DMS114 treated with DMSO at 0.1 percent for 48 hours (cell line): ENCODE measurements around the gene FHL1.
"Not testable (repeated sequence)": the region's sequence is repeated elsewhere in the genome, so short reads cannot be mapped to it uniquely, and the experiment has no call there.

ENCODE experiments used
- DNase-seq: peaks from one replicate; lab custom pipeline; 2025; ENCODE audit not compliant: unreplicated experiment; lab: John Stamatoyannopoulos, UW

The FHL1 gene

GRCh38 chrX:136206916-136207315 lies 59.6 kb downstream of the FHL1 start:
- DNase-seq, result no peak

DNA sequence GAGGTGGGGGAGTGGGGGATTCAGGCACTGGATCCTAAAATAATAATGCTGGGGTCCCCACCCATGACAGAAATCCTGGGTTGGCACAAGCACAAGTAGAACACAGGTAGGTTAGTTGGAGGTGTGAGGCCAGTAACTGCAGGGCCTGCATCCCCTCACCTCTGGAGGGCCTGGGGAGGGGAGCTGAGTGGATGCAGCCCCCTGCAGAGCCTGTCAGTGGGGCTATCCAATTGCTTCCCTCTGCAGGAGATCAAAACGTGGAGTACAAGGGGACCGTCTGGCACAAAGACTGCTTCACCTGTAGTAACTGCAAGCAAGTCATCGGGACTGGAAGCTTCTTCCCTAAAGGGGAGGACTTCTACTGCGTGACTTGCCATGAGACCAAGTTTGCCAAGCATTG lies 60.2 kb downstream of the FHL1 start:
- DNase-seq, result no peak

DNA sequence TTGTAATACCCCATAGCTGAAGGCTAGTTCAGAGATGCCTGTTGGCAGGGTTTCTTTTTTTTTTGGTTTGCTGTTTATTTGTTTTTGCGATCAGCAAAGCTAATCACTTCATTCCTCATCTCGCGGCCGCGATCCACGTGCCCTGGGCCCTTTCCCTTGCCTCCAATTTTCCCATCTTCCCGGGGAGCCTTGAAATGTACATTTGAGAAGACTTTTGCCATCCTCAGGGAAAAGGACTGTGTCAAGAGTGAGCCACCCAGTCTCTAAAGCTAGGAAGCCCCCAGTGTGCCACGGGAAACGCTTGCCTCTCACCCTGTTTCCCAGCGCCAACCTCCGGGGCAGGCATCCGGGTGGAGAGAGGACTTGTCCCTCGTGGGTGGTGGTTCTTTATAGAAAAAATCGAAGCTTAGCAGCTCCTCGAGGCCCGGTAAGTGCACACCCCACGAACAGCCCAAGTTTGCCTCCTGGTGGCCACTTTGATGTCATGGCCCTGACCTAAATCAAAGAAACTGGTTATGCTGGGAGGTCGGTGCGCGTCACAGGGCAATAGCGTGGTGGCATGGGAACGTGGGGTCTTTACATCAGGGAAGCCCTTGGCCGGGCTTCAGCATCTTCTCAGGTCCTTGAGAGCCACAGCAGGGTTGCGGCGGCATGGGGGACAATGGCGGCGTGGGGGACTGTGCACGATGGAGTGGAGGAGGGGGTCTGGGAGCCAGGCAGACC lies 61.8 kb downstream of the FHL1 start:
- no peak for DNase-seq

DNA sequence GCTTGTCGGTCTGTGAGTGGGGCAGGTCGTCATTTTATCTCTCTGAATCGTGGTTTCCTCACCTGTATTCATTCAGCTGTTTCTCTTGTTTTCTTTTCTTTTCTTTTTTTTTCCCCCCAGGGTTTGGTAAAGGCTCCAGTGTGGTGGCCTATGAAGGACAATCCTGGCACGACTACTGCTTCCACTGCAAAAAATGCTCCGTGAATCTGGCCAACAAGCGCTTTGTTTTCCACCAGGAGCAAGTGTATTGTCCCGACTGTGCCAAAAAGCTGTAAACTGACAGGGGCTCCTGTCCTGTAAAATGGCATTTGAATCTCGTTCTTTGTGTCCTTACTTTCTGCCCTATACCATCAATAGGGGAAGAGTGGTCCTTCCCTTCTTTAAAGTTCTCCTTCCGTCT lies 62.4 kb downstream of the FHL1 start:
- DNase-seq, result no peak

GRCh38 chrX:136210243-136210642 lies 62.9 kb downstream of the FHL1 start:
- DNase-seq, result no peak

GRCh38 chrX:136210806-136211205 lies 63.5 kb downstream of the FHL1 start:
- no peak for DNase-seq

- no peak for DNase-seq
These were observed 64.6 kb downstream of the FHL1 start for GRCh38 chrX:136211766-136212556.

DNA sequence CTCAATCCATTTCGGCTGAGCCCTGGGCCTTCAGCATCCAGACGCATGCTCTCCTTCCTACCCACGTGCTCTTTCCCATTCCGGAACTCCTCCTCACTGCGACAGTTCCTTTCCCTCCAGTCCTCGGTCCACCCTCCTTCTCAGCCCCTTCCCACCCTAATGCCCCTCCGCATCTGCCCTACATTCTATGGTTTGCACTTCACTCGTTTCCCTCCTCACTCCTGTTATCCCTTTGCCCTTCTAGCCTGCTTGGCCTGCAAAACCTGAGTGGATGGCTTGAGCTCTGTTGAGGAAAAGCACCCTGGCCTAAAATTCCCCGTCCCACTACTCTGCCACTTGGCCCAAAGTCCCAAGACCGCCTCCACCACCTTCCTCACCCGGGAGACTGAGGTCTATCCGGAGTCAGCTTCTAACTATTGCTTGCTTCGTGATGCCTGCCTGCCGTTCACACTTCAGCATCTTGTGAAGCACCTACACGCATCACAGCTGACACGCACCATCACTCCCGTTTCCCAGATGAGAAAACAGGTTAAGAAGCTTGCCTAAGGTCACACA lies 65.3 kb downstream of the FHL1 start:
- DNase-seq, result no peak

- DNase-seq, result no peak
These were observed 67.2 kb downstream of the FHL1 start for GRCh38 chrX:136214551-136214950.

GRCh38 chrX:136215559-136215958 lies 68.2 kb downstream of the FHL1 start:
- no peak for DNase-seq

DNA sequence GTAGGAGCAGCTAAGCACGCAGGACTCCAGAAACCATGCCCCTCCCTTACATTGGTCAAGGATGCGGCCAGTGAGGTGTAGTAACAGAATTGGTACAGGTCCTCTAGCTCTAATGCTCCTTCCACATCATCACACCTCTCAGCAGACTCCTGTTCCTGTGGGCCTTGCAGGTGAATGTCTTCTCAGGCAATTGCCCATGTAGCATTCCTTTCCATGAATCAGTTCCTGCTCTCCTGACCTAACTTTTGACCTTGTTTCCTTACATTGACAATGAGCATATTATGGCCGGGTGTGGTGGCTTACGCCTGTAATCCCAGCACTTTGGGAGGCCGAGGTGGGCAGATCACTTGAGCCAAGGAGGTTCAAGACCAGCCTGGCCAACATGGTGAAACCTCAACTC lies 72.6 kb downstream of the FHL1 start:
- no peak for DNase-seq

DNA sequence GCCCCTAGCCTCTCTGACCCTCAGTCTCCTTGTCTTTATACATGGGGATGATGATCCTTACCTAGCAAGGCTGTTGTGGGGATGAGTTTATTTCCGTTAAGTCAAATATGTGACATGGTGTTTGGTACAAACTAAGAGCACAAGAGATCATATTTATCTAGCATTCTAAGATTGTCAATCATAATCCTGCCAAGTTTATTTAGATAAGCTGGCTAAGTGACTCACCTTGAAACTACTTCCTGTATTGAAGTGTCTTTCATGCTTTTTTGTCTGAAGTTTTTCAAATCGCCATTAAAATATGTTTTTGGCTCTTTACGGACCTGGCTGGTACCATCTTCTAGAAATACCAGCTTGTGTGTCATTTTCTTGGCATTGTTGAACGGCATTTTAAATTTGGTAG lies 73.2 kb downstream of the FHL1 start:
- DNase-seq, result no peak

DNA sequence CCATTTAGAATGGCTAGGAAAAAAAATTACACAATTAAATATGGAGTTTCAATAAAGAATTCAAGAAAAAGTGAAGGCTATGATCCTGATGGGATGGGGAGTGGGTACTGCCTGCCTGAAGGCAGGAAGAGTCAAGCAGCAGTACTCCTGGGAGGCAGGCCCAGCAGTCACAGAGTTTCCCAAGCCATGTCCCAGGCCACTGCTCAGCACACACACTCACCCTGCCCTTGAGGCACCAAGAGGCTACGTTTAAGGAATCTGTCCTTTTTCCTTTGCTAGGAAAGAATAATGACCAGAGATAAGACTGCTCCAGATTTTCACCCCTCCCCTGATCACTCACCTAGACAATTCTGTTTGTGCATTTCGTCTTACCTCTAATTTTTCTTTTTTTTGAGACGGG lies 73.6 kb downstream of the FHL1 start:
- no peak for DNase-seq

- DNase-seq, result no peak
These were observed 74.6 kb downstream of the FHL1 start for GRCh38 chrX:136221851-136222513.

DNA sequence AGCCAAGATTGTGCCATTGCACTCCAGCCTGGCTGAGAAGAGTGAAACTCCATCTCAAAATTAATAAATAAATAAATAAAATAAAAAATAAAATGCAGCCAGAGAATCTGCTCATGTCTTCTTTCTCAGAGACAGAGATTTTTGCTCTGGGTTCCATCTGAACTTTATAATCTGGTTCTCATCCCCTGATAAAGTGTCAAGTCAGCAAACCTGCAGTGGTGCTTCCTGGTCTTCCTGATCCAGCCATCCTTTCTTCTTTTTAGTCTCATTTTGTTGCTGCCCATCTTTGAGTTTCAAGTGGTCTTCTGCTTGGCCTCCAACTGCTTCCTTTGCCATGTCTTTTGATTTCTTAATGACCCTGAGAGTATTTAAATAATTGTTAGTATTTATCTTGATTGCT lies 79.7 kb downstream of the FHL1 start:
- no peak for DNase-seq

DNA sequence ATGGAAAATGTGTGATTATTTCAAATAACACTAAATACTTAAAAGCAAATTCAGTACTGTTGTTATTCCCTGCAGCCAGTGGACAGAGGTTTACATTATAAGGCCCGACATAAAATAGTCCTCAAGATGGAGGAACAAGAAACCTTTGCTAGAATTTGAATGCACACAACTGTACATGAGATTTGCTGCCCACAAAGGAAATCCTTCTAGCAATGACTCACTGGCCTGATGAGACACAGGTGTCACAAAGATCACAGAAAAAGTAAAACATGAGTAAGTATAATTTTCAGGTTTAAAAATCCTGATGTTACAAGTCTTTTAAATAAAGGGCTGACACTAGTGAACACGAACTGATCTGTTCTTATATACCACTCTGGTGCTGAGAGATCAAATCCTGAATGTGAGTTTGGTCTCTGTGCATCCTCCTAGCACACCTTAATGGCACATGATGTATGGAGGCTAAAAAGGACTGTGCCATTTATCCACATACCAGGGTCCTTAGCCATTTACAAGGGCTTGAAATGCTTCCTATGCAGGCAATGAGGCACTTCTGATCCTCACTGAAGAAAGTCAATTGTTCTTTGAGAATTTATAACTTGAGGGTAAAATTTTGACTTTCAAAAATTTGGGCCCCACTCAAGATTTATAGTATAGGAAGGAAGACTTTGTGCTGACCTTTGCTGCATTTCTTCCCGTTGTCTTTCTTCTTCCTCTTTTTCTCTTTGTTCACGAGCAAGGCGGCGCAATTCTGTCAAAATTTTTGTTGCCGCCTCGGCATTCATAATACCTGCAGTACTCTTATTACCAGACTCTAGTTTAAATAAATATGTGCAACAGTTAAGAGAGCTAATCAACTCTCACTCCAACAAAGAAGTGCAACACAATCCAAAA lies 80.9 kb downstream of the FHL1 start:
- no peak for DNase-seq

GRCh38 chrX:136228839-136229207 lies 81.5 kb downstream of the FHL1 start:
- DNase-seq, result no peak

GRCh38 chrX:136237074-136237473 lies 89.7 kb downstream of the FHL1 start:
- no peak for DNase-seq

DNA sequence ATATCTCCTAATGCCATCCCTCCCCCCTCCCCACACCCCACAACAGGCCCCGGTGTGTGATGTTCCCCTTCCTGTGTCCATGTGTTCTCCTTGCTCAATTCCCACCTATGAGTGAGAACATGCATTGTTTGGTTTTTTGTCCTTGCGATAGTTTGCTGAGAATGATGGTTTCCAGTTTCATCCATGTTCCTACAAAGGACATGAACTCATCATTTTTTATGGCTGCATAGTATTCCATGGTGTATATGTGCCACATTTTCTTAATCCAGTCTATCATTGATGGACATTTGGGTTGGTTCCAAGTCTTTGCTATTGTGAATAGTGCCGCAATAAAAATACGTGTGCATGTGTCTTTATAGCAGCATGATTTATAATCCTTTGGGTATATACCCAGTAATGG lies 90.5 kb downstream of the FHL1 start:
- not testable (repeated sequence) for DNase-seq

- DNase-seq, result no peak
These were observed 98.9 kb downstream of the FHL1 start for GRCh38 chrX:136246201-136246600.
